Sigmoid colon (tissue), 4 donors: Measurements from ENCODE around the gene CXCL8.

Experiments
- CTCF ChIP-seq, 4 experiments: fragments of 450-650 bp in 3 of 4; fragments of 200-600 bp in 1 of 4; IDR thresholded peaks; one replicate each; pipeline ENCODE4 v1.5.1; 2016 to 2019; ENCODE audit warnings: antibody characterized with exemption in 4 of 4, mild to moderate bottlenecking in 3 of 4, moderate library complexity in 2 of 4
- POLR2AphosphoS5 ChIP-seq, 4 donors: sonication (generic); formaldehyde crosslinking; IDR thresholded peaks; one replicate each; pipeline ENCODE4 v1.6.1; 2017; ENCODE audit warnings: antibody characterized with exemption in 4 of 4

- TF ChIP-seq POLR2AphosphoS5 (IDR thresholded peaks at IDR 0.05) (no peak), CTCF (IDR thresholded peaks at IDR 0.05) (no peak)
These were observed 33.0 kb upstream of the CXCL8 start for GRCh38 chr4:73707269-73707875.
